GM18505 (cell line): ENCODE results near the gene FCGR3A.
"Not testable (repeated sequence)": the region's sequence is repeated elsewhere in the genome, so short reads cannot be mapped to it uniquely, and the experiment has no call there.

Experiments used
- ATAC-seq: cut with Tn5 transposase; IDR thresholded peaks from one replicate; pipeline ENCODE4 v1.9.1; 2021; ENCODE audit not compliant: unreplicated experiment
- POLR2A ChIP-seq: IDR thresholded peaks from 4 replicates; pipeline ENCODE4 v1.6.1; 2011; ENCODE audit warnings: borderline replicate concordance; ENCODE audit not compliant: insufficient read depth, insufficient read length; ENCODE audit errors: extremely low read depth

FCGR3A gene

DNA sequence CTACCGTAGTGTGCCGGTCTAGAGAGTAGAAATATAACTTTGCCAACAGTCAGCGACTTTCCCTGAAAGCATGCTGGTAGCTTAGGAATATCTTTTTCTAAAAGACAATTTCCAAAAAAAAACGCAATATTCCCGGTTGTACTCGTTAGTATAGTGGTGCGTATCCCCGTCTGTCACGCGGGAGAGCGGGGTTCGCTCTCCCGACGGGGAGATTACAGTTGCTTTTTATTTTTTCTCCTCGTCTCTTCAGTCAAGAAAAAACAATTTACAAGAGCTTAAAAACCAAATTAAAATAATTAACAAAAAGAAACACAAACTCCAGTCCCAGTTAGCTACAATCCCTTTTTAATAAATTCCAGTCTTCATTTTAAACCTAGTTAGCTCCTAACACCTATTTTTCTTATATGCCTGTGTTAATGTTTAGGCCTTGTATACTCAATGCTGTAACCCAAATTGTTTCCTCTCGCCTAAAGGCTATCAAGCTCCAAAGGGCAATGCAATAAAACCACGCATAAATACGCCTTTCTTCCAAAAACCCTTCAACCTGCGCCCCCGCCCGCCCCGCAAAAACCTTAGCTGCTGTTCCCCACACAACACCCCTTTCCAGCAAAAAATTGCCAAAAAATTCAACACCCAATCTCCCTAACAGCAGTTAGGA, 17.5 kb downstream of the FCGR3A start:
- no peak for ATAC-seq

DNA sequence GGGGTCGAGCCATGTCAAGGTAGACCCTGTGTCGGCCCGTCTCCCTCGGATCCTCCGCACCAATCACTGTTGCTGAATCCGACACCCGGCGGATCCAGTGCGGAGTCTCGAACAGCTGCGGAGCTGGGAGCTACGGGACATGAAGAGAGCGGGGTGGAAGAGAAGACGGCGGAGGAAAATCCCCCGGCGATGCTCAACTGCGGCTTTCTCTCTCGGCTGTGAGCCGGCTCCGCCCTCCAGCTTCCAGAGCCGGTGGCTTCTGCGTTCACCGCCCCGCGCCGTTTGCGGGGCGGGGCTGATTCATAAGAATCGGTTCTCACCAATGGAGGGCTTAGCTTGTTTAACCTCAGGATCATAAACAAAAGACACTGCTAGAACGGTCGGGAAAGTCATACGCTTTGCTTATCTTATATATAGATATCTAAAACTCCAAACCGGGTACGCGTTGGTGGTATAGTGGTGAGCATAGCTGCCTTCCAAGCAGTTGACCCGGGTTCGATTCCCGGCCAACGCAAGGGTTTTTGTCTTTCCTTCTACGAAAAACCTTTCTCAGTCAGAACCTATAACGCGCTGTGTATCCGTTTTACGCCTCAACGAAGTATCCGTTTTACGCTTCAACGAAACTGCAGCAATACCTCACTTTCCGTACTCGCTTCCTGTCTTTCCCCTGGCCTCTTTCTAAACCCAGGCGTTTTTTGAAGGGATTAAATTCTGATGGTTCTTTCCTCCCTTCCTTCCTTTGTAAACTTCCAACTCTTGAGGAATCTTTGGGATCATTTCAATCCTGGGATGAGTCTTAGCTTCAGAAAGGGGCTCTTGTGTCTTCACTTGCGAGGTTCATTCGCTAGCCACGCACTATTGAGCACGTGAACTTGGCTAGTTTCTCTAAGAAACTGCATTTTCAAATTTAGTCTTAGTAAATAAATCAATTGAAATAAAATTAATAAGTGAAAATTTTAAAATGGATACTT, 18.7 kb downstream of the FCGR3A start:
- peak; percentile 18 for TF ChIP-seq POLR2A
- ATAC-seq = peak; percentile 77

More for the DNA sequence above, 17.5 kb downstream of the FCGR3A start:
- no peak for TF ChIP-seq POLR2A

GRCh38 chr1:161530158-161530557, 19.5 kb downstream of the FCGR3A start:
- not testable (repeated sequence) for ATAC-seq

DNA sequence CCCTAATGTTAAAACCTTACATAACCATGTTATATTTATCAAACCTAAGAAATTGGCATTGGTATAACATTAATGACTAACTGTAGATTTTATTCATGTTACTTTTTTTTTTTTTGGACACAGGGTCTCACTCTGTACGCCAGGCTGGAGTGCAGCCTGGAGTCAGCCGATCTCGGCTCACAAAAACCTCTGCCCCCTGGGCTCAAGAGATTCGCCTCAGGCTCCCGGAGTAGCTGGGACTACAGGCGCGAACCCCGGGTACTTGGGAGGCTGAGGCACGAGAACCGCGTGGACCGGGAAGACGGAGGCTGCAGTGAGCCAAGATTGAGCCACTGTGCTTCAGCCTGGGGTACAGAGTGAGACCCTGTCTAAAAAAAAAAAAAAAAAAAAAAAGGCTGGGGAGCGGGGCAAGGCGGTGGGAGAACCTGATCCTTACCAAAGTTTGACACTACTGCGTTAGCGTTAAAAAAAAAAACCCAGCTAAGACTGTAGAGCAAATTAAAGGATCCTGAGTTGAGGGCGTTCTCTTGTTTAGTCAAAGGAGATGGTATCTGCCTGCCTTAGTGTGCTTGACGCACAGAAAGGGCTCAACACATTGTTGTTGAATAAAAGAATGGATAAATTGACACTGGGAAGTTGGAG, 20.0 kb downstream of the FCGR3A start:
- not testable (repeated sequence) for ATAC-seq

DNA sequence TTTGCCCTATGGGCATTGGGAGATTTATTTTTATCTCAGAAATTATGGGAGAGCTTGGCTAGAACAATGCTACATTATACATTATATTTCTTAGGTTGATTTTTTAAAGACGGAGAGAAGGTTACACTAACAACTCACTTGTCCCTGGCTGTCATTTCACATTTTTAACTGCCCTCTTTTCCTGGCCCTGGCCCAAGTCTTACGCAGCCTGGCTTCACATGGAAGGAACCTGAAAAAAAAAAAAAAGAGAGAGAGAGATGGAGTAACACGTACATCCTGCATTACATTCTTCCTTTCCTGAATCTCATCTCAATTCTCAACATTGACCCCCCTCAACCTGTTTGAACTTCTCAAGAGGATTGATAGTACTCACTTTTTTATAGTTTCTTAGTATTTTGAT, 21.1 kb downstream of the FCGR3A start:
- ATAC-seq = not testable (repeated sequence)

DNA sequence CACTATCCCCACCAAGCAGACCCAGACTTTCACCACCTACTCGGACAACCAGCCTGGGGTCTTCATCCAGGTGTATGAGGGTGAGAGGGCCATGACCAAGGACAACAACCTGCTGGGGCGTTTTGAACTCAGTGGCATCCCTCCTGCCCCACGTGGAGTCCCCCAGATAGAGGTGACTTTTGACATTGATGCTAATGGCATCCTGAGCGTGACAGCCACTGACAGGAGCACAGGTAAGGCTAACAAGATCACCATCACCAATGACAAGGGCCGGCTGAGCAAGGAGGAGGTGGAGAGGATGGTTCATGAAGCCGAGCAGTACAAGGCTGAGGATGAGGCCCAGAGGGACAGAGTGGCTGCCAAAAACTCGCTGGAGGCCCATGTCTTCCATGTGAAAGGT, 23.7 kb downstream of the FCGR3A start:
- not testable (repeated sequence) for ATAC-seq

DNA sequence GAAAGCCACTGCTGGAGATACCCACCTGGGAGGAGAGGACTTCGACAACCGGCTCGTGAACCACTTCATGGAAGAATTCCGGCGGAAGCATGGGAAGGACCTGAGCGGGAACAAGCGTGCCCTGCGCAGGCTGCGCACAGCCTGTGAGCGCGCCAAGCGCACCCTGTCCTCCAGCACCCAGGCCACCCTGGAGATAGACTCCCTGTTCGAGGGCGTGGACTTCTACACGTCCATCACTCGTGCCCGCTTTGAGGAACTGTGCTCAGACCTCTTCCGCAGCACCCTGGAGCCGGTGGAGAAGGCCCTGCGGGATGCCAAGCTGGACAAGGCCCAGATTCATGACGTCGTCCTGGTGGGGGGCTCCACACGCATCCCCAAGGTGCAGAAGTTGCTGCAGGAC, 24.3 kb downstream of the FCGR3A start:
- not testable (repeated sequence) for ATAC-seq

DNA sequence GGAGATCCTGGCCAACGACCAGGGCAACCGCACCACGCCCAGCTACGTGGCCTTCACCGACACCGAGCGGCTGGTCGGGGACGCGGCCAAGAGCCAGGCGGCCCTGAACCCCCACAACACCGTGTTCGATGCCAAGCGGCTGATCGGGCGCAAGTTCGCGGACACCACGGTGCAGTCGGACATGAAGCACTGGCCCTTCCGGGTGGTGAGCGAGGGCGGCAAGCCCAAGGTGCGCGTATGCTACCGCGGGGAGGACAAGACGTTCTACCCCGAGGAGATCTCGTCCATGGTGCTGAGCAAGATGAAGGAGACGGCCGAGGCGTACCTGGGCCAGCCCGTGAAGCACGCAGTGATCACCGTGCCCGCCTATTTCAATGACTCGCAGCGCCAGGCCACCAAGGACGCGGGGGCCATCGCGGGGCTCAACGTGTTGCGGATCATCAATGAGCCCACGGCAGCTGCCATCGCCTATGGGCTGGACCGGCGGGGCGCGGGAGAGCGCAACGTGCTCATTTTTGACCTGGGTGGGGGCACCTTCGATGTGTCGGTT, 24.8 kb downstream of the FCGR3A start:
- peak; percentile 13 for ATAC-seq

GRCh38 chr1:161523817-161524741, 25.5 kb downstream of the FCGR3A start, which contains the start of gene HSPA6:
TSS of gene HSPA6 (plus strand) at chr1:161524540. CDS start at chr1:161524659, 119 bp downstream.
- ATAC-seq = peak; percentile 58

GRCh38 chr1:161523041-161523816, 26.4 kb downstream of the FCGR3A start:
- ATAC-seq = peak; percentile 16

DNA sequence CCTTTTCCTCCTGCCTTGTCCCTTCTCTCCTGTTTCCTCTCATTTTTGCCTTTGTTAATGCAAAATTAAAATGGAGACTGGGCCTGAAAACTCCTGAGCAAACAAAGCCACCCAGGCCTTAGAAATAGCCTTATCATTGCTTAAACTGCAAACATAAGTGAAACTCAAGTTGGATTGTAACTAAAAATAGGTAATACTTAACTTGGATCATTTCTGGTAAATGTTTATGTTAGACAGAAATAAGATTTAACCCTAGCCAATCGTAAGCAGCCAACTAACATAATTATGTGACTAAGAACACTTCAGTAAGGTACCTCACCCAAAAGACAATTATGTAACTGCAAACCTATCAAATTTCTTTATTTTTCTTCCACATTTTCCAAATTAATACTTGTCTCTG, 35.7 kb downstream of the FCGR3A start:
- not testable (repeated sequence) for ATAC-seq

- ATAC-seq = not testable (repeated sequence)
These were observed 36.2 kb downstream of the FCGR3A start for GRCh38 chr1:161513448-161513780.

GRCh38 chr1:161512636-161513447, 36.8 kb downstream of the FCGR3A start:
- ATAC-seq = not testable (repeated sequence)
